ENCODE data around the gene CFAP300. TPM values are rescaled to one million over a fixed set of nuclear protein-coding genes. Genes with fewer than 3 reads are reported as not detected.

The CFAP300 gene
- total RNA-seq, 8 experiments from 2014 or later = 0.35 to 9.7 (median 7.2) TPM

DNA sequence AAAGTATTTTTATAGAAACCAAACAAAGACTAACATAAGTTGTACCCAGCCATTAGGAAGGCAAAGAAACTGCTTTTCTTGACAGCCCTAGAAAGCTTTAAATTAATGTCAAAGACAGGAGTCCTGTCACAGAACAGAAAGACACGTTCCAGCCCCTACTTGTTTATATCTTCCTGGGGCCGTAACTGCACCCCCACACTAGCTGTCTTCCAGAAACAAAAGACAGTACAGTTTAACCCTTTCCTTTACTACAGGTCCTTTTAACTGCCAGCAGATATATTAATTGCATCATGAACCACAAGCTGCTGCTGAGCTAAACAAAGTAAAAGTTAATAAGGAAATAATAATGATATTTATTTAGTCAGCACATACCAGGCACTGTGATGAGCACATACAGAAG is 20.3 kb upstream of the CFAP300 start:
- no peak overlapping the region for H3K4me3 ChIP-seq
- no peaks in the 10 kb centered on the region for H3K4me1 ChIP-seq (replicated peaks in 1 of 2)
- H3K27ac ChIP-seq = no peak overlapping the region
- 0 to 31% (median 23%) methylated on average over 1 to 2 of the region's 2 CpGs; no CpG with 5 or more reads in 3 of the 10 experiments for WGBS, 10 experiments
- no peak for ATAC-seq (replicated peaks in 6 of 8)
- in situ Hi-C loops (cut with MboI; ENCODE audit: low pct_unique_long_range_greater_than_20kb in 2 of 9, low sequenced_read_pairs in 9 of 9, unreplicated experiment in 9 of 9) = no loop called here

- no peaks in the 10 kb centered on the region for H3K4me1 ChIP-seq (replicated peaks in 1 of 2)
- ATAC-seq (replicated peaks in 6 of 8) = no peak
- 86 to 100% (median 100%) methylated on average over 1 of the region's 1 CpG; no CpG with 5 or more reads in 6 of the 10 experiments for WGBS, 10 experiments
- in situ Hi-C loops (cut with MboI; ENCODE audit: low pct_unique_long_range_greater_than_20kb in 2 of 9, low sequenced_read_pairs in 9 of 9, unreplicated experiment in 9 of 9) = no loop called here
- no peak overlapping the region for H3K27ac ChIP-seq
- no peak overlapping the region for H3K4me3 ChIP-seq
Measured at GRCh38 chr11:102036757-102037156, 10.5 kb upstream of the CFAP300 start.

- ATAC-seq (replicated peaks in 6 of 8) = peak in 2 of 8 experiments; percentile 16 to 20
- H3K27ac ChIP-seq = no peak overlapping the region
- in situ Hi-C loops (cut with MboI; ENCODE audit: low pct_unique_long_range_greater_than_20kb in 2 of 9, low sequenced_read_pairs in 9 of 9, unreplicated experiment in 9 of 9) = no loop called here
- 0 to 55% (median 29%) methylated on average over 3 to 4 of the region's 4 CpGs; no CpG with 5 or more reads in 1 of the 10 experiments for WGBS, 10 experiments
- H3K4me1 ChIP-seq (replicated peaks in 1 of 2) = peaks cover 2 to 3% of the 10 kb centered on the region in 2 donors
- peak overlapping the region; percentile 34 to 73 (median 46) for H3K4me3 ChIP-seq
Measured at GRCh38 chr11:102046841-102047240, 396 bp upstream of the CFAP300 start.

GRCh38 chr11:102050927-102051575 is 3.8 kb downstream of the CFAP300 start:
- Histone ChIP-seq H3K27ac (no peak overlapping the region), H3K4me1 (replicated peaks in 1 of 2) (peaks cover 2 to 3% of the 10 kb centered on the region in 2 donors), H3K4me3 (no peak overlapping the region)
- 40 to 100% (median 84%) methylated on average over 1 to 5 of the region's 5 CpGs; no CpG with 5 or more reads in 1 of the 10 experiments for WGBS, 10 experiments
- in situ Hi-C loops (cut with MboI; ENCODE audit: low pct_unique_long_range_greater_than_20kb in 2 of 9, low sequenced_read_pairs in 9 of 9, unreplicated experiment in 9 of 9) = no loop called here
- ATAC-seq (replicated peaks in 6 of 8) = no peak

DNA sequence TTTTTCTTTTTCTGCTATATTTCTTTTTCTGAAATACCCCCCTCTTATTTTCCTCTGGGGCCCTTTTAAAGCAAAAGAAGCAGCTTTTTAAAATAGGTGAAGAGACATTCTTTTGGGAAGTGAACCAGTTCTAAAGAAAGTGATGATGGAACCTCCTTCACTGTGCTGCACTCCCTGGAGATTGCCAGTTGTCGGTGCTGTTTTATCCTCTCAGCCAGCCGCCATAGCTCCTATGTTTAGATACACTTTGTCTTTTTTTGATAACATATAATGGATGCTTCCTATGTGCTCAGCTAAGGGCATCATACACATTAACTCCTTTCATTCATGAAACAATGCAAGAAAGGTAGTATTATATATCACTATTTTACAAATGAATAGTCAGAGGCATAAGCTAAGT is 14.0 kb downstream of the CFAP300 start:
- no peak overlapping the region for H3K27ac ChIP-seq
- H3K4me1 ChIP-seq (replicated peaks in 1 of 2) = no peaks in the 10 kb centered on the region
- in situ Hi-C loops (cut with MboI; ENCODE audit: low pct_unique_long_range_greater_than_20kb in 2 of 9, low sequenced_read_pairs in 9 of 9, unreplicated experiment in 9 of 9) = no loop called here
- WGBS, 10 experiments = 33 to 71% (median 46%) methylated on average over 1 to 2 of the region's 2 CpGs; no CpG with 5 or more reads in 2 of the 10 experiments
- peak in 4 of 8 experiments; percentile 28 to 56 (median 53) for ATAC-seq (replicated peaks in 6 of 8)
- H3K4me3 ChIP-seq = no peak overlapping the region

- Histone ChIP-seq H3K4me1 (replicated peaks in 1 of 2) (no peaks in the 10 kb centered on the region), H3K4me3 (no peak overlapping the region), H3K27ac (no peak overlapping the region)
- in situ Hi-C loops (cut with MboI; ENCODE audit: low pct_unique_long_range_greater_than_20kb in 2 of 9, low sequenced_read_pairs in 9 of 9, unreplicated experiment in 9 of 9) = no loop called here
- ATAC-seq (replicated peaks in 6 of 8) = no peak
- 88 to 100% (median 100%) methylated on average over 1 to 2 of the region's 2 CpGs; no CpG with 5 or more reads in 2 of the 10 experiments for WGBS, 10 experiments
Measured at GRCh38 chr11:102062106-102062505, 14.9 kb downstream of the CFAP300 start.

DNA sequence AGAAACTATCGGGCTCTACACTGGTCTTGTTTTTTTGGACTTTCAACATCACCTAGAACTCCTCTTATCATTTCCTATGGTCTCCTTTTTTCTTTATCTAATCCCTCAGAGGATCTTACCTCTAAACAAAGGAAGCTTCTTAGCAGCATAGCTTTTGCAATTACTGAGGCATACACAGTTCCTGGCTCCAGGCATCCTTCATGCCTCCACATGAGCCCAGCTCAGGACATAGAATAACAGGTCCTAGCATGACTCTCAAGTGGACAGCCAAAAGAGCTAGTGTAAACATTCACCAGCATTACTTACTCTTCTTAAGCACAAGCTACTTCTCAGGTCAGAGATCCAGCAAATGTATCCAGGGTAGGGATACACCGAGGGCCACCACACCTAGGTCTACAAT is 17.1 kb downstream of the CFAP300 start:
- no peaks in the 10 kb centered on the region for H3K4me1 ChIP-seq (replicated peaks in 1 of 2)
- no peak overlapping the region for H3K27ac ChIP-seq
- in situ Hi-C loops (cut with MboI; ENCODE audit: low pct_unique_long_range_greater_than_20kb in 2 of 9, low sequenced_read_pairs in 9 of 9, unreplicated experiment in 9 of 9) = no loop called here
- no peak overlapping the region for H3K4me3 ChIP-seq
- ATAC-seq (replicated peaks in 6 of 8) = no peak
- 79 to 100% (median 100%) methylated on average over 1 to 2 of the region's 2 CpGs; no CpG with 5 or more reads in 1 of the 10 experiments for WGBS, 10 experiments

DNA sequence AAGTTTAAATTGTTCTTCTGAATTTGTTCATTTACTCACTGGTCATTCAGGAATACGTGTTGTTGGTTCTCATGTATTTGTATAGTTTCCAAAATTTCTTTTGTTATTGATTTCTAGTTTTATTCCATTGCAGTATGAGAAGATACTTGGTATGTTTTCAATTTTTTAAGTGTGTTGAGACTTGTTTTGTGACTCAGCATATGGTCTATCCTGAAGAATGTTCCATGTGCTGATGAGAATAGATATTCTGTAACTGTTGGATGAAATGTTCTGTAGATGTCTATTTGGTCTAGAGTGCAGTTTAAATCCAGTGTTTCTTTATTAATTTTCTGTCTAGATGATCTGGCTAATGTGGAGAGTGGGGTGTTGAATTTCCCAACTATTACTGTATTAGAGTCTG is 23.5 kb downstream of the CFAP300 start:
- Histone ChIP-seq H3K4me1 (replicated peaks in 1 of 2) (no peaks in the 10 kb centered on the region), H3K27ac (no peak overlapping the region), H3K4me3 (no peak overlapping the region)
- in situ Hi-C loops (cut with MboI; ENCODE audit: low pct_unique_long_range_greater_than_20kb in 2 of 9, low sequenced_read_pairs in 9 of 9, unreplicated experiment in 9 of 9) = no loop called here
- WGBS, 10 experiments = 0 to 94% (median 18%) methylated on average over 1 of the region's 1 CpG
- ATAC-seq (replicated peaks in 6 of 8) = no peak

DNA sequence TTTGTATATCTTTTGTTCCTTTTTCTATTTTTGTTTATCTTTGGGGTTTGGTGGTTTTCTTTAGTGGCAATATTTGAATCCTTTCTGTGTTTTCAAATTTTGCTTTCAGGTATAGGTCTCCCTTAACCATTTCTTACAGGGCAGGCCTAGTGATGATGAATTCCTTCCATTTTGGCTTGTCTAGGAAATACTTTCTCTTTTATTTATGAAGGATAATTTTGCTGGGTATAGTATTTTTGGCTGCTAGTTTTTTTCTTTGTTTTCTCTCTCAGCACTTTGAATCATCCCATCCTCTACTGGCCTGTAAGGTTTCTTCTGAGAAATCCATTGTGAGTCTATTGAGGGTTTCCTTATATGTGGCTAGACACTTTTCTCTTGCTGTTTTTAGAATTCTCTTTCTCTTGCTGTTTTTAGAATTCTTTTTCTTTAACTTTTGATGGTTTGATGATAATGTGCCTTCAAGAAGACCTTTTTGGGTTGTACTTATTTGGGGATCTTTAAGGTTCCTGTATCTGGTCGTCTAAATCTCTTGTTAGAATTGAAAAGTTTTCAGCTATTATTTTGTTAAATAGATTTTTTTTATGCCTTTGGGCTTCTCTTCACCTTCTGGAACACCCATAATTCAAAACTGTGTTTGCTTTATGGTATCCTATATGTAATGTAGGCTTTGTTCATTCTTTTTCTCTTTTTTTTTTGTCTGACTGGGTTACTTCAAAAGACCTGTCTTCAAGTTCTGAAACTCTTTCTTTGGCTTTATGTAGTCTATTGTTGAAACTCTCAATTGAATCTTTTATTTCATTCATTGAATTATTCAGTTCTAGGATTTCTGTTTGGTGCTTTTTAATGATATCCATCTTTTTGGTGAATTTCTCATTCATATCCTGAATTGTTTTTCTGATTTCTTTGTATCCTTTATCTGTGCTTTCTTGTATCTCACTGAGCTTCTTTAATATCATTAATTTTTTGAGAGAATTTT is 24.5 kb downstream of the CFAP300 start:
- Histone ChIP-seq H3K4me3 (no peak overlapping the region), H3K27ac (no peak overlapping the region), H3K4me1 (replicated peaks in 1 of 2) (no peaks in the 10 kb centered on the region)
- in situ Hi-C loops (cut with MboI; ENCODE audit: low pct_unique_long_range_greater_than_20kb in 2 of 9, low sequenced_read_pairs in 9 of 9, unreplicated experiment in 9 of 9) = no loop called here
- 43 to 100% (median 75%) methylated on average over 1 of the region's 1 CpG for WGBS, 10 experiments
- ATAC-seq (replicated peaks in 6 of 8) = no peak

GRCh38 chr11:102073253-102073652 is 26.0 kb downstream of the CFAP300 start:
- no peak overlapping the region for H3K27ac ChIP-seq
- no peak overlapping the region for H3K4me3 ChIP-seq
- in situ Hi-C loops (cut with MboI; ENCODE audit: low pct_unique_long_range_greater_than_20kb in 2 of 9, low sequenced_read_pairs in 9 of 9, unreplicated experiment in 9 of 9) = no loop called here
- no peaks in the 10 kb centered on the region for H3K4me1 ChIP-seq (replicated peaks in 1 of 2)
- ATAC-seq (replicated peaks in 6 of 8) = no peak
- no CpG with 5 or more reads among the region's 2 CpGs for WGBS, 10 experiments

- in situ Hi-C loops (cut with MboI; ENCODE audit: low pct_unique_long_range_greater_than_20kb in 2 of 9, low sequenced_read_pairs in 9 of 9, unreplicated experiment in 9 of 9) = no loop called here
- ATAC-seq (replicated peaks in 6 of 8) = no peak
- no peaks in the 10 kb centered on the region for H3K4me1 ChIP-seq (replicated peaks in 1 of 2)
- H3K4me3 ChIP-seq = no peak overlapping the region
- H3K27ac ChIP-seq = no peak overlapping the region
Measured at GRCh38 chr11:102079625-102080024, 32.4 kb downstream of the CFAP300 start.

GRCh38 chr11:102081313-102081712 is 34.1 kb downstream of the CFAP300 start:
- no peaks in the 10 kb centered on the region for H3K4me1 ChIP-seq (replicated peaks in 1 of 2)
- H3K4me3 ChIP-seq = no peak overlapping the region
- ATAC-seq (replicated peaks in 6 of 8) = no peak
- in situ Hi-C loops (cut with MboI; ENCODE audit: low pct_unique_long_range_greater_than_20kb in 2 of 9, low sequenced_read_pairs in 9 of 9, unreplicated experiment in 9 of 9) = no loop called here
- 18 to 95% (median 86%) methylated on average over 4 to 7 of the region's 7 CpGs; no CpG with 5 or more reads in 4 of the 10 experiments for WGBS, 10 experiments
- no peak overlapping the region for H3K27ac ChIP-seq

GRCh38 chr11:102085864-102086551 is 38.8 kb downstream of the CFAP300 start:
- Histone ChIP-seq H3K4me1 (replicated peaks in 1 of 2) (no peaks in the 10 kb centered on the region), H3K4me3 (no peak overlapping the region), H3K27ac (no peak overlapping the region)
- ATAC-seq (replicated peaks in 6 of 8) = peak in 1 of 8 experiments; percentile 69
- in situ Hi-C loops (cut with MboI; ENCODE audit: low pct_unique_long_range_greater_than_20kb in 2 of 9, low sequenced_read_pairs in 9 of 9, unreplicated experiment in 9 of 9) = no loop called here
- 61 to 100% (median 93%) methylated on average over 2 to 6 of the region's 7 CpGs; no CpG with 5 or more reads in 1 of the 10 experiments for WGBS, 10 experiments

Data from motor neuron (in vitro differentiated cells).